NCI-H2196 (cell line): ENCODE data around the gene VOPP1.
"Not testable (repeated sequence)": the region's sequence is repeated elsewhere in the genome, so short reads cannot be mapped to it uniquely, and the experiment has no call there.

Source experiments
- DNase-seq: peaks from one replicate; lab custom pipeline; 2025; ENCODE audit not compliant: unreplicated experiment; lab: John Stamatoyannopoulos, UW

Gene VOPP1

DNA sequence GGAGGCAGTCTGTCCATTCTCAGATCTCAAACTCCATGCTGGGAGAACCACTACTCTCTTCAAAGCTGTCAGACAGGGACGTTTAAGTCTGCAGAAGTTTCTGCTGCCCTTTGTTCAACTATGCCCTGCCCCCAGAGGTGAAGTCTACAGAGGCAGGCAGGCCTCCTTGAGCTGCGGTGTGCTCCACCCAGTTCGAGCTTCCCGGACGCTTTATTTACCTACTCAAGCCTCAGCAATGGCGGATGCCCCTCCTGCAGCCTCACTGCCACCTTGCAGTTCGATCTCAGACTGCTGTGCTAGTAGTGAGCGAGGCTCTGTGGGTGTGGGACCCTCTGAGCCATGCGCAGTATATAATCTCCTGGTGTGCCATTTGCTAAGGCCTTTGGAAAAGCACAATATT lies 10.4 kb upstream of the VOPP1 start:
- DNase-seq: not testable (repeated sequence)

- DNase-seq: no peak
These were observed 4.5 kb upstream of the VOPP1 start for GRCh38 chr7:55576753-55577152.

DNA sequence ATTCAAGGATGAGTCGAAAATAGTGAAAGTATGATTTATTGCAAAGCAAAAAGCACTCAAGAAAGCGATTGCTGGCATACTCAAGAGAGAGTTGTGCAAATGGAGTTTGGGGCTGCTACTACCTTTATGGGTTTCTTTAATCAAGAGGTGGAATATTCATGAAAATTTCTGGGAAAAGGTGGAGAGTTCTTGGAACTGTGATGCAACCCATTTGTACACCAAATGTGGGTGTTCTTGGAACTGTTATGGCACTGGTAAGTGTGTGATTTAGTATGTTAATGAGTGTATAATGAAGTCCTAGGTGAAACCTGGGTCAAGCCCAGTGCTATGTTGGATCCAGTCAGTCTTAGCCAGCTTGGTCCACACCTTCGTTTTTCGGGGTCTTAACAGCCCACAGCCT lies 3.4 kb upstream of the VOPP1 start:
- no peak for DNase-seq

DNA sequence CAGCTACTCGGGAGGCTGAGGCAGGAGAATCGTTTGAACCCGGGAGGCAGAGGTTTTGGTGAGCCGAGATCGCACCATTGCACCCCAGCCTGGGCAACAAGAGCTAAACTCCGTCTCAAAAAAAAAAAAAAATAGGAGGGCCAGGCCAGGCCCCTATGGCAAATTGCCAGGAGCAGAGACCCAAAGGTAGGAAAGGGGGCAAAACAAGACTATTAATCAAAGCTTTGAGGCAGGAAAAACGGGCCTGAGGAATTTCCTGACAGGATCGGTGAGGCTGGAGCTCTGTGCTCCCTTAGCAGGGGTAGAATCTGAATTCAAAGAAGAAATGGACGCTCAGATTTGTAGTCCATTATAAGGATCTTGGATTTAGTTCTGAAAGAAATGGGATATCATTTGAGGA lies 2.8 kb upstream of the VOPP1 start:
- no peak for DNase-seq

DNA sequence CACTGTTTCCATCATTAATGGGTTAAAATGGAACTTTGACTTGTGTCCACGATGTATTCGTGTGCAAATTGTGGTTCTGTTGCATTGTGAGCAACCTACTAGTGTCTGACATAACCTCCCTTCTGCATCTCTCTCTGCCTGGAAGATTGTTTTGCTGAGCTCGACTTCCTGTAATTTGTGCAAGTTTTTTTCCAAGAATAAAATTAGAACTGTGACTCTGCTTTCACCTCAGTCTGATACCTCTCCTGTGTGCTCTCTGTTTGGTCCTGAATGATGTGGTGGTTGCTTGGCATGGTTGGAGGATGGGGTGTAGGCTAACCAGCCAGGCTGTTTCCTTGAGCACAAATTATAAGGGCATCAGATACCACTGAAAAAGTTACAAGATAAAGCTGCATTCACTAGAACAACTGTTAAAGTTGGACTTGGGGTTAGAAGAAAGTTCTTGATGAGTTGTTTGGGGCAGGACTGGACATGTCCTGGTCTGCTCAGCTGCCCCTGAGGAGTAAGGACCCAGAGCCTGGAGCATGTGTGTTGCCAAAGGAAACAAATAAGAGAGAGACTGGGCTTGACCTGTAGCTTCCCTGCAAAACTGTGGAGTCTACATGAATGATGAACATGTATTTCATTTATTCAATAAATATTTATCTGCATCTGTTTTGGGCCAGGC lies 1.9 kb upstream of the VOPP1 start:
- no peak for DNase-seq

GRCh38 chr7:55573234-55573900 lies 1.1 kb upstream of the VOPP1 start:
- no peak for DNase-seq

DNA sequence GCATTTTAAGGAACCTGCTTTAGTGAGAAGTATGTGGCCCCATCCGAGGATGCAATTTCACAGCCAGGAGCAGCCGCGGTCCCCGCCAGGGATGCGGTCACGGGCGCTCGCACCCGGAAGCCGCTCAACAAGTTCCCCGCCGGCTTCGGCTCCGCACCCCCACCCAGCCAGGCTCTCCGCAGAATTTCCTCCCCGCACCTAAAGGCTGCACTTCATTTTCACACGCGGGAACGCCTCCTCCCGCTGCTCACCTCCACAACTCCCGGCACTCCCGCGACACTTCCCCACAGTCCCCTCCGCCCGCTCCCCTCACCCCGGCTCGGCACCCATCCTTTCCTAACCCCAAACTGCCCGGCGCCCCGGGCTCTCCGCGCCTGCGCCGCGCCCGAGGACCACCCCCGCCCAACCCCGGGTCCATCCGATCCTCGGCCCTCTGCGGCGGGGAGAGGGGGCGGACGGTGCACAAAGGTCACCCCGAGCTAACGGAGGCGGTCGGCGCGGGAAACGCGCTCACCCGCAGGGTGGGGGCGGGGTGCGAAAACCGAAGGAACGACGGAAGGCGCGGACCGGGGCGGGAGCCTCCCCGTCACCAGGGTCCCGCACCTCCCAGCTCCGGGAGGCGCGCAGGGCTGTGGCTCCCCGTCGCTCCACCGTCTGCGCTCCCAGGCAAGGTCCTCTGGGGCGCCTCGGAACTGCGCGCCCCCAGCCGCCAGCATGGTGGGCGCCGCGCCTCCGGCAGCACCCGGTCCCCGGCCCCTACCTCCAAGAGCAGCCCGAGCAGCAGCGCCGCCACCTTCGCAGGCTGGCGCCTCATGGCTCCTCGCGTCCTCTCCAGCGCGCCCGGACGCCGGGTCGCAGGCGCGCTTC lies 558 bp downstream of the VOPP1 start:
- DNase-seq: peak; percentile 27

GRCh38 chr7:55570939-55571338 lies 1.4 kb downstream of the VOPP1 start:
- no peak for DNase-seq

GRCh38 chr7:55570218-55570873 lies 2.0 kb downstream of the VOPP1 start:
- no peak for DNase-seq

- DNase-seq: no peak
These were observed 2.5 kb downstream of the VOPP1 start for GRCh38 chr7:55569797-55570196.

- DNase-seq: no peak
These were observed 3.0 kb downstream of the VOPP1 start for GRCh38 chr7:55569269-55569663.

DNA sequence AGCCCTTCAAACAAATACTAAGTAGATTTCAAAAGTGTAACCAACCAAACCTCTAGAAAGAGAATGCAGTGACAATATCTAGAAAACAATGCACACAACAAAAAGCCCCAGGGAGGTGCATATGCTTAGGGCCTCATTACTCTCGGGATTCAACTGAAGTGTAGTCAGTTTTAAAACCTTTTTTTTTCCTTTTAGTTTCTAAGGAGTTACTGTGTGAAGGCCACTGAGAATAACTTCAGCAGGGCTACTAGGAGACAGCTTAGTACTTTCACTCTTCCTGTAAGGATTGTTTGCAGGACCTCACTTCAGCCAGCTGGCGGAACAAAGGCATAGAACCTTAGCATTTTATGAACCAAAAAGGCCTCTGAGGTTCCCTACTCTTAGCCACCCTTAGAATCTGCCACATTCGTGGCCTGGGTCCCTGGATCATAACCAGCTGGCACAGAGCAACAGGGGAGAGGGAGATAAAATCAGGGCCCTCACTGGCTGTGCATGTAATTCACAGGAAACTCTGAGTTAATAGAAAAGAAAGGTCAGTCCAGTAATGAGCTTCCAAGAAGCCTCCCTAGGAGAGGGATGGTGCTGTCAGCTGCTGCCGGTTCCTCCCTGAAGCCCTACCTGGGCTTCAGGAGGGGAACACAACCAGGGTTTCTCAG lies 3.6 kb downstream of the VOPP1 start:
- no peak for DNase-seq

- DNase-seq: peak; percentile 20
These were observed 4.7 kb downstream of the VOPP1 start for GRCh38 chr7:55567571-55567970.

DNA sequence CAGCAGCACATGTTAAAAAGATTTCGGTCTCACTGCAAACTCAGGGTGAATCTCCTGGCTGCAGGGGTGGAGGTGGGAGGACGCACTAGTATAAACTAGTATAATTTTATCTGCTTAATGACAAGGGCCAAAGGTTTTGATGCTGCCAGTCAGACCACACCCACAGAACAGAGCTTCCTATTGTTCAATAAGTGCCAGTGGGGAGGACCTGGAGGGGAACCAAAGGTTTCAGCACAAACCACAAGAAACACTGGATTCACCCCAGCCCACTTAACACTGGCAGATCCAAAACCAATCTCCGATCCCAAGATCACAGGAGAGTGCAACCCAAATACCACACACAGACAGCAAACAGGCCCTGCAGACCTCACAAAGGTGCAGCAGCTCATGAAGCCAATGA lies 6.6 kb downstream of the VOPP1 start:
- DNase-seq: no peak

DNA sequence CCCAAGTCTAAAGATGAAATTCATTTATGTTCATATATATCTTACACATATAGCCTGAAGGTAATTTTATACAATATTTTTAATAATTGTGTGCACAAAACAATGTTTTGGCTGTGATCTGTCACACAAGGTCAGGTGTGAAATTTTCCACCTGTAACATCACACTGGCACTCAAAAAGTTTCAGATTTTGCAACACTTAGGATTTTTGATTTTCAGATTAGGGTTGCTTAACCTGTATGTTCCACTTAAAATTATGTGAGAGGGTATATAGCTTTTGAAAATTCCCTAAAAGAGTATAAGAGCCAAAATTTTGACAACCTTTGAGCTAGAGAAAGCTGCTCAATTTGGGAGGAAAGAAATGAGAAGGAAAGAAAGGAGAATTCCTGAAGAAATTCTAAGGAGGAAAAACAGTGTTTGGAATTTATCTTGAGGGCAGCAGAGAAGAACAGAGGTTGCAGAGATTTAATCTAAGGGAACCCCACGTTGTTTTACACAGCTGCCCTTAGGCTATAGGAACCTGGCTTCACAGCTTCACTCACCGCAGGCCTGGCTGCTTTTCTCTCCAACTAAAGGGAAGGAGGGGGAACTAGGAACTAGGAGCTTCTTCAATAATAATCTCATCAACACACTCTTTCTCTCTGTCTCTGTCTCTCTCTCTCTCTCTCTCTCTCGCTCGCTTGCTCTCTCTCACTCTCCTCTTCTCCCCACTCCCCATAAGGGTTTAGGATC lies 8.5 kb downstream of the VOPP1 start:
- DNase-seq: no peak

DNA sequence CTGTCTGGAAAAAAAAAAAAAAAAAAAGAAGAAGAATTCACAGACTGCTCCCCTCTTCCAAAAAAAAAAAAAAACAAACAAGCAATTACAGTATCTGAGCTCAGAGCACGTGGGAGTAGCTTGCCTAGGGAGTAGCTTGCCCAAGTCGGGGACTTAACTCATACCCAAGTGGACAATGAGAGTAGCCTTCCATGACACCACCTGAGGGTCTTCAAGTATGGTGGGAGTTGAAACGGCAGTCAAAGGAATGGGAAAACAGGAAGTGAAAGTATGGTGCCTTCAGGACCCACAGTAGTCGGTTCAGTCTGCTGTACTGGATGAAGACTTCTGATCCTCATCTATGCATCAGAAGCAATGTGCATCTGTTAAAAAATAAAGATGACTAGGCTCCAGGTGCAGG lies 10.6 kb downstream of the VOPP1 start:
- no peak for DNase-seq

DNA sequence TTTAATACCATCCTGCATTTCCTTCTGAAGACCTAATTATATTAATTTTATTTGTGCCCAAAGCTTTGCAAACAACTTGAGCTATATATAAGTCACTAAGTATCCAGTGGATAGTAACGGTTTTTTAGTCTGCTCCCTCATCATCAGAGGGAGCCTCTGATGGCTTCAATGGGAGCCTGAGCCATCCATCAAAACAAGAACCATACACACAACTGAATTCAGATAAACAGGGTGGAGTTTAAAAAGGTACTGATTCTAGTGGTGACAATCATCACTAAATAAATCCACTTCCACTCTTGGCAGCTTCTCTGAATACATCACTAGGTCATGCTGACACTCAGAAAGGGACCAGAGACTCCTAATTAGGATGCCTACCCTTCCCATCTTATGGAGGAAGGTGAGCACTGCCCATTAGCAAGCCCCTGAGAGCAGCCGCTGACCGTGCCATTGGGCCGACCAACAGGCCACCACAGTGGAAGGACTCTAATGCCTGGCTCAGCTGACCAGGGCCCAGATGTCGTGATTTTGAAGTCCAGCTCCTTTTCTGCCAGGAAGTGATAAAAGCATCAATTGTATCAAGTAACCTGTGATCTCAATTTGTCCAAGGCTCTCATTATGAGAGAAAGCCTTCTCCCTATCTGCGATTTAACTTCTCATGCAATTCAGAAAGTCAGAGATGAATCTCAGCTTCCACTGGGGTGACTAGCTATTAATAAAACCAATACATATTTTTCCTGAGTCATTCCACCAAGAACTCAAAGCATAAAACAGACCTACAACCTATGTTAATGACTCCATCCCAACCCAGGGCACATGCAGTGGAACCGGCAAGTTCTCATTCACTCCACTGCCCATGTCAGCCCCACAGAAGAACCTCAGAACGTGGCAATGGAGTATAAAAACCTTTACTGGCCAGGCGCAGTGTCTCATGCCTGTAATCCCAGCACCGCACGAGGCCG lies 13.1 kb downstream of the VOPP1 start:
- DNase-seq: no peak

GRCh38 chr7:55557666-55558188 lies 14.6 kb downstream of the VOPP1 start:
- DNase-seq: no peak

GRCh38 chr7:55556492-55556891 lies 15.8 kb downstream of the VOPP1 start:
- DNase-seq: no peak
